D721Med (cell line): ENCODE measurements around the gene NEU3.

ENCODE experiments used
- DNase-seq: peaks from one replicate; pipeline ENCODE4 v3.0.0; 2011; ENCODE audit warnings: low spot score; ENCODE audit not compliant: insufficient read length
- FAIRE-seq: peaks from 2 replicates; lab custom pipeline; 2011; peaks lifted over from hg19 to GRCh38; lab: Jason Lieb, UNC
- TF ChIP-seq, protein P1 (sequence below): IDR thresholded peaks from 2 replicates; pipeline ENCODE4 v1.5.1; 2012; ENCODE audit warnings: mild to moderate bottlenecking, control low read depth; ENCODE audit not compliant: insufficient read depth; ENCODE audit errors: missing control alignments

Gene NEU3

DNA sequence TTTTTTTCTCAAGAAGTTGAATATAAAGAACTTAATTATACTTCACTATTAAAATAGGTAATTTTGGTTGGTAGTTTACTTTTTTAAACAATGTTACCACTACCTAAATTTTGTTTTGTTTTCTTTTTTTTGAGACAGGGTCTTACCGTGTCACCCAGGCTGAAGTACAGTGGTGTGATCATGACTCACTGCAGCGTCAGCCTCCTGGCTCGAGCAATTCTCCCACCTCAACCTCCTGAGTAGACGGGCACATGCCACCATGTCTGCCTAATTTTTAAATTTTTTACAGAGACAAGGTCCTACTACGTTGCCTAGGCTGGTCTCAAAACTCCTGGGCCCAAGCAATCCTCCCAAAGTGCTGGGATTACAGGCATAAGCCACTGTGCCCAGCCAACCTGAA is 22.1 kb upstream of the NEU3 start:
- TF ChIP-seq, protein P1, sequence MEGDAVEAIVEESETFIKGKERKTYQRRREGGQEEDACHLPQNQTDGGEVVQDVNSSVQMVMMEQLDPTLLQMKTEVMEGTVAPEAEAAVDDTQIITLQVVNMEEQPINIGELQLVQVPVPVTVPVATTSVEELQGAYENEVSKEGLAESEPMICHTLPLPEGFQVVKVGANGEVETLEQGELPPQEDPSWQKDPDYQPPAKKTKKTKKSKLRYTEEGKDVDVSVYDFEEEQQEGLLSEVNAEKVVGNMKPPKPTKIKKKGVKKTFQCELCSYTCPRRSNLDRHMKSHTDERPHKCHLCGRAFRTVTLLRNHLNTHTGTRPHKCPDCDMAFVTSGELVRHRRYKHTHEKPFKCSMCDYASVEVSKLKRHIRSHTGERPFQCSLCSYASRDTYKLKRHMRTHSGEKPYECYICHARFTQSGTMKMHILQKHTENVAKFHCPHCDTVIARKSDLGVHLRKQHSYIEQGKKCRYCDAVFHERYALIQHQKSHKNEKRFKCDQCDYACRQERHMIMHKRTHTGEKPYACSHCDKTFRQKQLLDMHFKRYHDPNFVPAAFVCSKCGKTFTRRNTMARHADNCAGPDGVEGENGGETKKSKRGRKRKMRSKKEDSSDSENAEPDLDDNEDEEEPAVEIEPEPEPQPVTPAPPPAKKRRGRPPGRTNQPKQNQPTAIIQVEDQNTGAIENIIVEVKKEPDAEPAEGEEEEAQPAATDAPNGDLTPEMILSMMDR, result no peak
- no peak for DNase-seq
- FAIRE-seq, result no peak

DNA sequence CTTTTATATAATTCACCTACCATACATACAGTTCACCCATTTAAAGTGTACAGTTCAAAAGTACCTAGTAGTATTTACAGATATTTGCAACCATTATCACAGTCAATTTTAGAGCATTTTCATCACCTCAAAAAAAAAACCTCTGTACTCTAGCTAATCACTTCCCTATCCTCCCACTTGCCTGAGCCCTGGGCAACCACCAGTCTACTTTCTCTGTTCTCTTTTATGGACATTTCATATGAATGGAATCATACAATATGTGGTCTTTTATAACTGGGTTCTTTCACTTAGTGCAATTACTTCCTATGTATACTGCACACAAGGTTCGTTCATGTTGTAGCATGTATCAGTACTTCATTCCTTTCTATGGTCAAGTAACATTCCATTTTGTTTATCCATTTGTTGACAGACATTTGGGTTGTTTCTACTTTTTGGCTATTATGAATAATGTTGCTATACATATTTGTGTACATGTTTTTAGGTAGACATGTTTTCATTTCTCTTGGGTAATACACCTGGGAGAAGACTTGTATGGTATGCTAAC is 17.8 kb upstream of the NEU3 start:
- TF ChIP-seq, protein P1, result no peak
- no peak for DNase-seq
- no peak for FAIRE-seq

DNA sequence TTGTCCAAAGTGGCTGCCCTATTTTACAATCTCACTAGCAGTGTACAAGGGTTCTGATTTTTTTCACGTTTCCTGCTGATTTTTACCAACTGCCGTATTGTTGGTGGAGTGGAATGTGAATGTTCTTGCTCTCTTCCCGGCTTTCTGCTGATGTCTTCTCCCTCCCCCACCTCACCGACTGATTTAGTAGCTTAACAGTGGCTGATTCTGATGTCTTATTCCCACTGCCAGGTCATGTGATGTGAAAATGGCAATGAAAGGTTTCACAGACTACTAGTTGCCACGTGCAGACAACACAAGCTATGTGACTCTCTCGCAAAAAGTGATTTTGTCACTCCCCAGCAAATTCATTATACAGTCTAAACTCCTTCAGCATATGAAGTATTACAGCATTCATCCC is 17.3 kb upstream of the NEU3 start:
- FAIRE-seq, result no peak
- TF ChIP-seq, protein P1, result no peak
- DNase-seq, result no peak

DNA sequence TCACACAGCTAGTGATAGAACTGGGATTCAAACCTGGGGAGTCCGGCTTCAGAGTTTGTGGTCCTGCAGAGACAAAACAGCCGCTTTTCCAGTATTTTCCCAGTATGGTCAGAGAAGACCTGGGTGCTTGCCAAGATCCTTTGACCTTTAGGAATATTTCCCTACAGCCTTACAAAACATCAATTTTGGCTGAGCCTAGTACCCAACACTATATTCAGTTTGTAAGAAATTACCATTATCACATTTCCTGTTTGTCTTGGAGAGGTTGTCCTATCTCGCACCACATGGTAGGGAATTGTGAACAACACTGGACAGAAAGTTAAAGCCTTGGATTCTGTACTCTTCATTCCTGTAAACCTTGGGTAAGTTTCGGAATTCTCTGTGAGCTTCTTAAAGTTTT is 10.7 kb upstream of the NEU3 start:
- DNase-seq, result no peak
- TF ChIP-seq, protein P1, result no peak
- FAIRE-seq, result no peak

DNA sequence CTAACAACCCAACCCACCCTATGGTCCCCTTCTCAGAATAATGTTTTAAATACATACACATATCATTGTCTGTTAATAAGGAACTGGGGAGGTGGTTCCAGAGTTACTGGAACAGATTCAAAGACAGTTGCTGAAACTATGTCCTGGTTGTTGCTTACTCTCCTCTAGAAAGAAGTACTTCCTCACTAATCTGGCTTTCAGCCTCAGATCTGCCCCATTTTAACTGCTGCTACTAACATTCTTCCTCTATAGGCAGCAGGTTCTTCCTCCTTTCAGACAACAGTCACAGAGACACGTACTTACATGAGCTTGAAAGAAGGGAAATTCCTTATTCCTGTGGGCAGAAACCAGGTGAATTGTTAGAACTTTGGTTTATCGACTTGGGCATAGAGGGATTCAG is 8.1 kb upstream of the NEU3 start:
- no peak for DNase-seq
- FAIRE-seq, result no peak
- TF ChIP-seq, protein P1, result no peak

DNA sequence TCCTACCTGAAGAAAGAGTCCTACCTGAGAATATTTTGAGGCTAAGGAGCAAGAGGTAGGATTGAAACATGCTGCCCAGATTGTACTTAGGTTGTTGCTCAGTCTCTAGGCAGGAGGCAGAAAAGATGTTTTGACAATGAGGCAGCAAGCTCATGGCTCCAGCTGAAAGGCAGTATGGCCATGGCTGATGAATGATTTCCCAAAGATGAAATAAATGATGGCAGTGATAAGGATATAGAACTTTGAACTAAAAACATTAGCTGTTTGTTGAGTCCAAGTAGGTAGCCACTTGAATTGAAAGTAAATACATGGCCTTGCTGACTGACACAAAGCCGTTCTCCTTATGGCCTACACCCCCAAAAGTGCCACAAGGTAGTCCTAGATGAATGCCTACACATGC is 6.8 kb upstream of the NEU3 start:
- no peak for DNase-seq
- FAIRE-seq, result no peak
- TF ChIP-seq, protein P1, result no peak

DNA sequence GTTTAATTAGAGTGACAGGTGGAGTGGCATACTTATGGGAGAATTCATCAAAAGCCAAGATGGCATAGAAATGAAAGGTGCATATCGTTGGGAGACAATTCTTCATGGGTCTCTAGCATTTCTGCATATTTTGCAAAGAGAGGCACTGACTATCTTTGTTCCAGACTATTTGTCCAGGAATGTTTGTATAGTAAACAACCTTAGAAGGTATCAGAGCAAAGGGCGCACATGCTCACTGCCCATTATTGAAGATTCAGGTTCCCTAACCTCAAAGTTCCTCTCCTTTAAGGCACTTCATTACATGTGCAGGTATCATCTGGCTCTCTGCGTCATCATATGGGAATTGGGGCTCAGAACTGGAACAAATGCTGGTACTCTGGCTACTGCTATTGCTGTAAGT is 4.7 kb upstream of the NEU3 start:
- FAIRE-seq (no peak), DNase-seq (no peak)
- TF ChIP-seq, protein P1, result no peak
